ENCODE data around the gene PNCK.

PNCK gene

DNA sequence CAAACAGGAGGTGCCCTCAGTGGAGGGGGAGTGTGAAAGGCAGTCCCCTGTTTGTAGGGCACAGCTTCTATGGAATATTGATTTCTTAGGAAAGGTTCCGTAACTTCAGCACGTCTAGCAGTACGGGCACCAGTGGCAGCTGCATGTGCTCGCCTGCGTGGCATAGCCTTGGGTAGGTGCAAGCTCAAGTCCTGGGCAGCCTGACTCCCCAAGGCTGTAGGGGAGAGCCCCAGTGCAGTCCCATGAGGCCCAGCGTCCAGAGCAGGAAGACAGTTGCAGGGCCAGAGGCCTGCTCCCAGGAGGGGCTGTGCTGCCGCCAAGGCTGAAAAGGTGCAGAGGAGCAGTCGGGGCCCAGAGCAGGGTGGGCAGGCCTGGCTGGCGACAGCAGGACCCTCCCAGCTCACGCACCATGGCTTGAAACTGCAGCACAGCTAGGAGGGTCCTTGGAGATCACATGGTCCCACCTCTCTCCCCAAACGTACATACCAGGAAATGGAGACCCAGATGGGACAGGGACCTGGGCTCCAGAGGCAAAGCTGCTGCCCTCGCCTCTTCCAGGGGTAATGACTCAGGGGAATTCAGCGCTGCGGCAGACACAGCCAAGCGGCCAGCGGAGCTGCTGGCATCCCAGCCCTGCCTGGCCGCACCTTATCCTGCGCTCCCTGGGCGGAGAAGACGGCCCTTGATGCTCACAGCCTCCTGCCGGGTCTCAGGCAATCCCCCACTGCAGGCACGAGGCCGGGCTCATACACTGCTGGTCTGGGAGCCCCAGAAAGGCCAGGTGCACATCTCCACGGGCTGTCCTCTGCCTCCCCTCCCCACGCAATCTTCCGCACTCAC lies 32.7 kb downstream of the PNCK start:
- no peak for DNase-seq

DNA sequence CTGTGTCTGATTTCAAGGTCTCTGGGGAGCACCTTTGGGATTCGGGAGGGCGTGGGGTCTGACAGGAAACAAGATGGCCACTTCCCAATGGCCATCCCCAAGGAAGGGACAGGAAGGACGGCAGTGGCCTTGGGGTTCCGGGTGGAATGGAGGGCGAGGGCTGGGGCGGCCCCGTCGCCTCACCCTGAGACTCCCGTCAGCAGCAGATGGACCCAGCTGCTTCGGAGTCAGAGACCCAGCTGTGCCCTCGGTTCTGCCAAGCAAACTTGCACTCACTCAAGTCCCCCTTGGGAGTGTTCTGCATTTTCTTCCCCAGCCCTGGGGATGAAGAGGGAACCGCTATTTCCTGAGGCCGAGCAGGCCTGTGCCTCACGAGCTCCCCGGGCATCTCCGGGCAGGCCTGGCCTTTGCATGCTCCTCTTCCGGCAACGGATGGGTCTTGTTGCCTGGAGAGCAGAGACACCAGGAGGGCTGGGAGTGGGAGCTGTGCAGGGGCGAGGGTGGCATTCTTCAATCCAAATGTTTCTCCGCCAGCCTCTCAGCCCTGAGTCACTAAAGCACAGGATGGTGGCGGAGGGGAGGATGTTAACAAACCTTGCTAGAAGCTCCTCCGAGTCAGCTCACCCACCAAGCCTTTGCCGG lies 33.4 kb downstream of the PNCK start:
- DNase-seq, result no peak

DNA sequence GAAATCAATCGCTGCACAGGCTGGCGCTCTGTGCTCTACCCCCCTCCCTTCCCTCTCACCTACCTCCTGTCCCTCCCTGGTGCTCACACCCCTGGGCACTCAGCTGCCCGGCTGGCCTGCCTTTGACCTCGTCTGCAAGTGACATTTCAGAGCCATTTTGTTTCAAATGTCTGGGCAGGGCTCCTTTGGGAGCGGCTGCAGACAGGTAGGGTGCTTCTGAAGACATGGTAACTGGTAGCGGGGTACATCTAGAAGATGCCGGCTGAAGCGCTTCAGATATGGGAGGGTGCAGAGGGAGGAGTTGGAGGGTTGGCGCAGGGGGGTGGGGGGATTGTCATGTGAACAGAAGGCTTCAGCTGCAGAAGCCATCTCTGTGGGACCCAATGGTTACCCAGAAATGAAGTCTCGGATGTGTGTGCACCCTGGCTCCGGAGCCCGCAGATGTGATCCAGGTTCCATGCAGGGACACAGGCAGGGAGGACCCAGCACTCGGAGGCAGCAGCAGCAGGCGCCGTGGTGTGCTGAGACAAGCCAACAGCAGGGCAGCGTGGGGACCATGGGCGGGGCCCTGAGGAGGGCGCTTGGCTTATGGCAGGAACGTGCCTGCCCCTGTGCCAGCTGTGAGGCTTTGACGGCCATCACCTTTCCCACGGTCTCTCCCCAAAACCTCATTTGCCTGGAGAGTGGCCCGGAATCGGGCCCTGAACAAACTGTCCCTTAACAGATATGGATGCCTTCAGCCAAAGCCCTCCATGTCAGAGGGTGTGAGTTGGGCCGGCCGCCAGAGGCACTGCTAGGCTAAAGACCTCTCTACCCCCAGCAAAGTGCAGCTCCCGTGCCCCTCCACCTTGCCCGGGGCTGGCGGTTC lies 34.2 kb downstream of the PNCK start:
- no peak for DNase-seq

DNA sequence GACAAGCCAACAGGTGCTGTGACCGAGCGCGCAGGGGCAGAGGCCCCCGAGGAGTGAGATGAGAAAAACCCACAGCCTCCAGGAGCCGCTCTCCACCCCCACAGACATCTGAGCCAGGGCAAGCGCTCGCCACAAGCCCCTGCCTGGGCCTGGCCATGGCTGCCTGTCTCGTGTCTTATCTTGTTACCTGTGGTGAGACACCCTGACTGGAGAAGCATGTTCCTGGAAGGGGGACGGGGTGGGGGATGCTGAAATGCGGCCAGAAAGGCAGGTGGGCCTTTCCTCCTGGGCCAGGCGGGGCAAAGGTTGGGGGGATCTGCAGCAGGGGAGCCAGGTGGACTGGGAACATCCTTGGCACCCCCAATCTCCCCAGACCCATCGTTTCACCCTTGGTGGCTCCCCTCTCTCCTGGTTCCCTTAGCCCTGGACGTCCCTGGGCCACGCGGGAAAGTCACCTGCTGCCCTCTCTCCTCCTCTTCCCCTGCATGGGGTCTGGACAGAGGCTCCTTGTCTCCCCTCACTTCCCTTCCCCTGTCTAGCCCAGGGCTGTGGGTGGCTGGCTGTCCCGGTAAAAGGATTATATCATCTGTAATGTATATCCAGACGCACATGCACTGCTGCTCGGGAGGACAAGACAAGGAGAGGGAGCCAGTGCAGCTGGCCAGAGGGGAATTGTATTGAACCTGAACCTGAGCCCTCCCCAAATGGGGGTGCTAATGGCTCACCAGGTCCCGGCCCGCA lies 35.0 kb downstream of the PNCK start:
- no peak for DNase-seq

DNA sequence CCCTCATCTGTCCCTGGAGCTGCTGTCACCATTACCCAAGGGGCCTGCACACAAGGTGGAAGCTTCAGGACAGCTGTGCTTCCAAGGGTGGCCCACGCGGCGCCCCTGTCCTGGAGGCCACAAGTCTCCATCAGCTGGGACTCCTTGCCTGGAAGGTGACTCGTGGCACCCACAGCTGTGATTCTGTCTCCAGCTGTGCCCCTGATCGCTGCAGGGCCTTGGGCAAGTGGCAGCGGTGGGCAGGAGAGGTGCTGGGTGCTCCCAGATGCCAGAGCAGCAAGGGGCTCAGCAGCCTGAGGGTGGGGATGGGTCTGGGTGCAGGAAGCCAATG lies 35.6 kb downstream of the PNCK start:
- no peak for DNase-seq

DNA sequence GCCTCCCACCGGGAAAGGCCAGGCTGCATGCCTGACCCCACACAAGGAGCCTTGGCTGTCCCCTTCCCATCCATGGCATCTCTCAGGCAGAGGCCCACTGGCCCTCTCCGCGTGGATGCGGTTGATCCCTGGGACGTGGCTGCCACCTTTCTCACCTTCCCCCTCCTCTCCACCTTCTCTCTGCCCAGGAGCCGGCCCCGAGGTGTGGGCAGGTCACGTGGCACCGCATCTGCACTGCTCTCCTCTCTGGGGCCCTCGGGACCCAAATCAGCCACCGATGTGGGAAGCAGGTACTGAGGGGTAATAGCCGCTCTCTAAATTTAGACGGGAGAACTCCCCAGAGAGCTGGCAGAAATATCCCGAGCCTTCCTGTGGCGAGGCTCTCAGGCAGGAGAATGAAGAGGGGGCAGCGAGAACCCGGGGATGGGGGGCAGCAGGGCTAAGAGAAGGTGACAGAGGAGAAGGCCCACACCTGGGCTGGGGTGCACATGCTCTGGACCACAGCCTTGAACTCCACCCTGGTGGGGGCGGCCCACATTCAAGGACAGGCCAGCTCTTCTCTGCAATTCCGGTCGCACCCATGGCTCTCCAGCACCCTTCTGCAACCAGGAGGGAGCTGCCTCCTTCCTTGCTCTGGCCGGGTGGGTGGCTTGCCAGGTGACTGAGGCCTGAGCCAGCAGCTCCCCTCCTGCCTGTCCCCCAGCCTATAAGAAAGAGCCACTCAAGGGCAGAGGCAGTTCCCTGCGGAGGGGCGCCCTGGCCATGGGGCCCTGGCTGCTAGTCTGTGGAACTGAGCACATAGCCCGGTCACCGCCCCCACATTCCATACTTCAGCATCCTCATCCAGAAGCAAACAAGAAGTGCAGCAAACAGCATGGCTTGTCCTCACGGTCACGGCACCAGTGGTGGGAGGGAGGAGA lies 36.2 kb downstream of the PNCK start:
- no peak for DNase-seq

DNA sequence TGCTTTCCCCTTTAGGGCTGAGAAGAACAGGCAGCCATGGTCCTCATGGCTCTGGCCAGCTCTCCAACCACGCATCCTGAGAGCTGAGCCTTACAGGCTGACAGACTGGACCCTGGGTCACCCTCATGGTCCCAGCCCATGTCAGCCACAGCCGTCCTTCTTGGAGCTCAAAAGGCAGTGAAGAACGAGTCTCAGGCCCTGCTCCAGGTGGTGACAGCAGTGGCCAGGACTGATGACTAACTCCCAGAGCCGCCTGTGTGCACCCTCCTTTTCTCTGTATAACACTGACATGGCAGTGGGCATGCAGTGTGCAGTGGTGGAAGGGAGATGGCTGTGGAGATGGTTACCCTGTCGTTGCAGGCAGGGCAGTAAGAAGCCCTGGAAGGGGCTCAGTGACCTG lies 36.9 kb downstream of the PNCK start:
- no peak for DNase-seq

DNA sequence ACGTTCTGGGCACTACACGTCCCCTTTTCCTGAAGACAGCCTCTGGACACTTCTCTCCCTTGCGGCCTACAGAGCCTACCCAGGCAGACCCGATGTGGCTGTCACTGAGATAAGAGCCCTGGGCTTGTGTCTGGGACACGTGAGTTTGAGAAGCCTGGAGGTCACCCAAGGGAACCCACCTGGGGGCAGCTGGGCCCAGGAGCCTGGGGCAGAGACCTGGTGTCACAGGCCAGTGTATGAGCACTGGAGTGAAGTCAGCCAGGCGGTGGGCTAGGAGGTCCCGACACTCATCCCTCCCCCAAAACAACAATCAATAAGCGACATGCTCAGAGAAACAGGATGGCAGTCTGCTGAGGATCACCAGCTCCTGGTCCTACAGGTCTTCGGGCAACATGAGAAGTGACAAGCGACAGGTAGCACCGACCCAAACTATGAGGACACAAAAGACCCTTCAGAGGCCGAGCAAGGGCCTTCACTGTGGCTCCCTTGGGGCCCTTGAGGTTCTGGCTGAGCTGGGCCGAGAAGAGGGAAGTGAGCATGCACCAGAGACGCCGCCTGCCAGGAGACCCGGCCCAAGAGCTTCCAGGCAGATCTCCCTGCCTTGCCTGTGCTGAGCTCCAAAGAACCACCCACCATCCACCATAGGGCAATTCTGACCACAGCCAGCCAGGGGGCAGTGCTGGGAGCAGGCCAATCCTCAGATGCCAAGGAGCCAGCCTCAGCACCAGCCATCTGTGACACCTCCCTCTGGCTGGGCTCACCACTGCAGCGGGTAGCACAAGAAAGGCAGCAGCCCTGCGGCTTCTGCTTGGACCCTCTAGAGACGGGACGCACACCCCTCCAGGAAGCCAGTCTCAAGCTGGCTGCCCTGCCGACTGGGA lies 37.6 kb downstream of the PNCK start:
- peak; percentile 30 for DNase-seq

DNA sequence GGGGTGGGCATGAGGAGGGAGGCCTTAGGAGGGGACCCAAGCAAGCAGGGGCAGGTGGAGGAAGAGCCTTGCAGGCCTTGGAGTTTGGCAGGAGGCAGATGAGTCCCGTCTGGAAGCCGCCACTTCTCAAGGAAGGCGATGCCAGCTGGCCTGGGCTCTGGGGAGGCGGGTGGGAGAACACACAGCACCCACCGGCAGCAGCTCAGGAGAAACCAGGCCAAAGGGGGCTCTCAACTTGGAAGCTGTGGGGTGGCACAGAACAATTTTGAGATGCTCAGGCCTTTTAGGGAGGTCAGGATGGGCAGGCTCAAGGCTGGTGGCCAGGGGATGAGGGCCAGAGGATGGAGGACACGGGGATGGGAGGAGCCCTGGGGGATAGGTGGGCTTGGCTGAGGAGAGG lies 38.2 kb downstream of the PNCK start:
- no peak for DNase-seq

DNA sequence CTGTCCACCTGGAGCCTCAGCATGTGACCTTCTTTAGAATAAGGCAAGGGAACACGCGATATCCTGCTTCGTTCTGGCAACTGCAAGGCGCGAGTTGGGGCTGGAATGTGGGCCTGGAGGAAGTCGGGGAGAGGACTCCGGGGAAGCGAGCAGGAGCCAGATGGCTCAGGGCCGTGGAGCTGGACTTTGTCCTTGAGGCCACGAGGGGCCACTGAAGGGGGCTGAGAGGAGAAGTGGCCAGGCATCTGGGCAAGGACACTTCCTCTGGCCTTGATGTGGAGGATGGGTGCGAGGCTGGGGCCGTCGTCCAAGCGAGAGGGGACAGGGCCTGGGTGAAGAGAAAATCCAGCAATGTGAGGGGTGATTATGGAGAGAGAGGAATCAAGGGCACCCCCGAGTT lies 38.8 kb downstream of the PNCK start:
- DNase-seq, result no peak

DNA sequence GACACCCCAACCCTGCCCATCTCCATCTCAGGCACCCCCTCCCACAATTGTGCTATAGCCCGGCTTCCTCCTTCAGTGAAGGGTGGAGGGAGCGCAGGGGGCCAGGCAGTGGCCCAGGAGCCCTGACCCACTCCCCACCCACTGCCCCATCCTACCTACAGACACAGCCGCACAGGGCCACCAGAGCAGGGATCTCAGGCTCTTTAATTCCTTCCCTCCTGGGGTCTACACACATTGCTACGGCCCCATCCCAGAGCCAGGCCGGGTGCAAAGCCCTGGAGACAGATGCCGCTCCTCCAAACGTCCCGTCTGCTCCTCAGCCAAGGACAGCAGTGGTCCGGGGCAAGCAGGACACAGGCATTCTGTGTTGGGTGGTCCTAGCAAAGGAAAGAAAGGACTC lies 39.4 kb downstream of the PNCK start:
- DNase-seq, result no peak

DNA sequence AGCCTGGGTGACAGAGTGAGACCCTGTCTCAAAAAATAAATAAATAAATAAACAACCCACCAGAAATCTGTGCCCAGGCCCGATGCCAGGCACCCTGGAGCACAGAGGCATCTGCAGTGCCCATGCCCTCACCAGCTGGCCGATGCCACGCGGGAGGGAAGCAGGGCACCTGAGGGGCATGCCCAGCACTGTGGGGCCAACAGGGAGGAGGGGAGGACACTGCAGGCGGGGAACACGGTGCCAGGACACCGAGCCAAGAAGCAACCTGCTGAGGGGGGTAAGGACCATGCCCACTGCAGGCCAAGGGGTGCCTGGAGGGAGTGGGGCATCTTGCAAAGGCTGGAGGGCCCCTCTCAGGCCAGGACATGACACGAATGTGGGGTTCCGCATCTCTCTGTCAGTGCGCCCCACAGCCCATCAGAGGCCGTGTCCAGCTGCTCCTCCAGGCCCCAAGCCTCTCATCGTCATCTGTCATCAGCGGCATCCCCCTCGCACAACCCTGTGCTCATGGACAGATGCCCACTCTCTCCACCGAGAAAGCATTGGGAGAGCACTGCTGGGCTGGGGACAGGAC lies 39.9 kb downstream of the PNCK start:
- no peak for DNase-seq

DNA sequence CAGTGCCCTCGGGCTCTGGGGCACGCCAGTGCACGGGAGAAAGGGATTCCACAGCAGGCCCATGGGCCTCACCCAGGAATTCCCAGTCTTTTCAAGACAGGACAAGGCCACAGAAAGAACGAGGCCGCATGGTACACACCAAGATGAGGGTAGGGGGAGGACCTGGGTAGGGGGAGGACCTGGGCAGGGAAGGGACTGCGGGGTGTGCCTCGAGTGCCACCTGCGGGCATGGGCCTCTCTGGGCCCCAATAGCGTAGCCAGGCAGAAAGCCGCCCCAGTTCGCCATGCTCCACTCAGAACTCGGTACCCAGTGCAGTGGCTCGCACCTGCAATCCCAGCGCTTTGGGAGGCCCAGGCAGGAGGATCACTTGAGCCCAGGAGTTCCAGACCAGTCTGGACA lies 40.6 kb downstream of the PNCK start:
- no peak for DNase-seq

DNA sequence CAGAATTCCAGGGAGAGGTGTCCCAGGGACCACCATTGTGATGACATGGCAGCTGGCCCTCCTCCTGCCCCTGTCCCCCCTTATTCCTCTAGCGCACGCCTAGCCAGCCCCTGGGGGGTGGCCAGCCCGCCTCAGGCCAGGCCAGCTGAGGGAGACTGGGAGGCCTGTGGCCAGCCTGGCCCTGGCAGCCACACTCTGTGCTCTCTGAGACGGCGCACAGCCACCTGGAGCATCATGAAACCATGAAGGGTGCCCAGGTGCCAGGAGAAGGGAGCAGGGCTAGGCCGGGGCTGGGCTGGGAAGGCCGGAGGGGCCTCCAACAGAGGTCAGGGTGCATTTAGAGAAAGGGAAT lies 41.0 kb downstream of the PNCK start:
- no peak for DNase-seq

DNA sequence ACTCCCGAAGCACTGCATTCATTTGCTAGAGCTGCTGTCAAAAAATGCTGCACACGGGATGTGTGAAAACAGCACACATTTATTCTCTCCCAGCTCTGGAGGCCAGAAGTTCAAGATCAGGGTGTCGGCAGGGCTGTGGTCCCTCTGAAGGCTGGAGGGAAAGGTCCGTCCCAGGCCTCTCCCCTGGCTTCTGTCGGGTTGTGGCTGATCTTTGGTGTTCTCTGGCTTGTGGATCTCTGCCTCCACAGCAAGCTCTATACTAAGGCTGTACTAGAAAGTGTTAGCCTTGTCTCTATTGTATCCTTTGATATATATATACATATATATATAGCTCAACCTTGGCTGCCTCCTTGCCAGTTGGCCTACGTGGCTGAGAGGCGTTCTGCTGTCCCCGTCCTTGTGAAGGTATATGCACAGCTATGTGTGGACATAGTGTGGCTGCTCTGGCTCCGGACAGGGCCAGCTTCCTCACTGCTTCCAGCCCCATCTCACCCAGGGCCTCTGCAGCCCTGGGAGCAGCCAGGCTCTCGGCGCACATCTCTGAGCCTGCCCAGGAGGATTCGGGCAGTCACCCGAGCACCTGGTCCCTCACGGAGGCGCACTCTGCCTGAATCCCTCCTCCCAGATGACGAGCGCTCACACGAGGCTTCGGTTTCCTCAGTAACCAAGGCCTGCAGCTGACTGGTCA lies 41.6 kb downstream of the PNCK start:
- DNase-seq, result no peak

DNA sequence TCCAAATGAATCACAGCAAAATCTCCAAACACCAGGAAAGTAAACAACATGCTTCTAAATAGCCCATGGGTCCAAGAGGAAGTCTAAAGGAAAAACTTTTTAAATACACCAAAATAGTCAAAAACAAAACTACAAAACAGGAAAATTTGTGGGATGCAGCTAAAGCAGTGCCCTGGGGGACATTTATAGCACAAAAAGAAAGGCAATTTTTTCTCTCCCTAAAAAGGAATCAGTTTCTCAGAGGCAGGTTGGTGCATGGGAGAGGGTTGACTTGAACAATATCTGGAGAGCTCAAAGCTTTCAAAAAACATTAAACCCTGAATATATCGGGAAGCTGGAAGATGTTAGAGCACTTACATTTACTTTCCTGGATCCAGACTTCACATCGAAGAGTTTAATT lies 42.3 kb downstream of the PNCK start:
- no peak for DNase-seq

DNA sequence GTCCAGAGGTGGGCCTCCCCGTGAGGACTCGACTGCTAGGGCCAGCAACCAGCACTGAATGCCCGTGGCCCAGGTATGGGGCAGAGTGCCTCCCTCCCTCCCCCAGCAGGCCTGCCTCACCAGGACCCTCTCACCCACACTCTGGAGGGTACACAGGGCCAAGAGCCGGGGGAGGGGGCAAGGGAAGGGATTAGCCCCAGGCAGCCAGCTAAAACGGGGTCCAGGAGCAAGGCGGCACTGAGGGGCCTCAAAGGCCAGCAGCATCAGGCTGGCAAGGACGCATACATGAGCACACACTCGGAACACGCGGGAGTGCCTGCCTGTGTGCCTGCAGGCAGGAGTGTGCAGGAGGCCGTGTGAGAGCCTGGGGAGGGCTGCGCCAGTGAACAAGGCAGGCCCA lies 44.9 kb downstream of the PNCK start:
- no peak for DNase-seq

DNA sequence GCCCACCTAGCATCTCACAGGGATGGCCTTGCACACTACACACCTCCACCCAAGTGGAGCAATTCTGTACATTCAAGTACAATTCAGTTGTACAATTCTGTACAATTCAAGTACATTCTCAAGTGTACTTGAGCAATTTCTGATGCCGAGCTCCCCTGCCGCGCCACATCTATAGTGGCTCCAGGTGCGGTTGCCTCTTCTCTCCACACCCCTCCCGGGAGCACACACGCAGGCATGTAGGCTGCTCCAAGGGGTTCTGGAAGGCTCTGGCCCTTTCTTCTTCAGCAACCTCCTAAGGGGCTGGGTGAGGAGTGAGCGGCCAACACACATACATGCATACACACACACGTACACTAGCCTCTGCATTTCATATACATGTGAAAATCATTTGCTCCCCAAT lies 45.5 kb downstream of the PNCK start:
- DNase-seq, result no peak

DNA sequence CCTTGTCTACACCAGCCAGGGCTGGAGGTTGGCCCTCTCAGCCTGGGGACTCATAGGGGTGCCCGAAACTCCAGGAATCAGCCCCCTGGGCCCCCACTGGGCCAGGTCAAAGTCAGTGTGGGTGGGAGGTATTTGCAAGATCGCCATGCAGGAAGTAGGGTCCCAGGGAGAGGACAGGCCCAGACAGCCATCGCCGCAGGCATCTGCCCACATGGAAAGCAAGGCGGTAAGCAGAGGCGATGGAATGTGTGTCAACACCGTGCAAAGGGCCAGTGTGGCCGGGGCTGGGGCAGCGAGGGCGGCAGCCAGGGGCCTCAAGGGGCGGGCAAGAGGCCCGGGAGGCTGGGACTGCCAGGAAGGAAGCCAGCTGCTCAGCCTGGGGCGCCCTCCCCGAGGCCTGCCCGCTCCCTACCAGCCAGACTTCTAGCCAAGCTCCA lies 45.9 kb downstream of the PNCK start:
- no peak for DNase-seq

Data from EL (cell line).